Neural cell (in vitro differentiated cells): ENCODE results near the gene DCHS1. TPM values are rescaled to one million over a fixed set of nuclear protein-coding genes. Genes with fewer than 3 reads are reported as not detected.

ENCODE experiments used
- H2AFZ ChIP-seq: fragments of 200-600, 300-800 bp; sonication (generic), shearing (Covaris generic); 2 replicates; pipeline ENCODE4 v1.6.0; 2014; ENCODE audit warnings: low read depth, mild to moderate bottlenecking, antibody characterized with exemption, low read length, moderate library complexity
- H3F3A ChIP-seq: fragments of 200-600 bp; shearing (Covaris generic); 2 replicates; pipeline ENCODE4 v1.6.1; 2016; ENCODE audit warnings: mild to moderate bottlenecking, moderate library complexity, mixed read lengths, antibody characterized with exemption, low read length; ENCODE audit not compliant: insufficient read depth, poor library complexity, severe bottlenecking
- H3K27ac ChIP-seq: fragments of 200-600, 300-800 bp; sonication (generic), shearing (Covaris generic); 2 replicates; pipeline ENCODE4 v1.5.1; 2014; ENCODE audit warnings: mild to moderate bottlenecking, low read length, moderate library complexity
- H3K27me3 ChIP-seq: fragments of 300-800, 200-600 bp; sonication (generic), shearing (Covaris generic); 2 replicates; pipeline ENCODE4 v1.6.0; 2014; ENCODE audit warnings: mild to moderate bottlenecking, low read depth, low read length, moderate library complexity; ENCODE audit not compliant: insufficient read depth
- H3K36me3 ChIP-seq: fragments of 300-800, 200-600 bp; sonication (generic), shearing (Covaris generic); 2 replicates; pipeline ENCODE4 v1.5.1; 2014; ENCODE audit warnings: mild to moderate bottlenecking, antibody characterized with exemption, low read length, moderate library complexity; ENCODE audit not compliant: insufficient read depth
- H3K4me2 ChIP-seq: fragments of 300-800, 200-600 bp; sonication (generic), shearing (Covaris generic); 2 replicates; pipeline ENCODE4 v1.6.0; 2014; ENCODE audit warnings: mild to moderate bottlenecking, low read length
- H3K4me3 ChIP-seq: fragments of 300-800, 200-600 bp; sonication (generic), shearing (Covaris generic); 2 replicates; pipeline ENCODE4 v1.5.1; 2014; ENCODE audit warnings: mild to moderate bottlenecking, low read length, moderate library complexity
- H3K79me2 ChIP-seq: fragments of 200-600 bp; shearing (Covaris generic); replicated peaks from 2 replicates; pipeline ENCODE4 v1.6.0; 2014; ENCODE audit warnings: mild to moderate bottlenecking, low read length, moderate library complexity; ENCODE audit not compliant: insufficient read depth
- H3K9ac ChIP-seq: fragments of 300-800, 200-600 bp; sonication (generic), shearing (Covaris generic); 2 replicates; pipeline ENCODE4 v1.6.1; 2016; ENCODE audit warnings: mild to moderate bottlenecking, low read length, mixed read lengths
- H3K9me2 ChIP-seq: fragments of 200-600 bp; shearing (Covaris generic); 2 replicates; pipeline ENCODE4 v1.6.1; 2016; ENCODE audit warnings: mild to moderate bottlenecking, low read length, mixed read lengths; ENCODE audit not compliant: insufficient read depth
- H3K9me3 ChIP-seq: fragments of 200-600, 300-800 bp; sonication (generic), shearing (Covaris generic); 2 replicates; pipeline ENCODE4 v1.6.1; 2016; ENCODE audit warnings: mild to moderate bottlenecking, mixed run types, low read length, moderate library complexity, mixed read lengths
- H4K20me1 ChIP-seq: fragments of 200-600 bp; shearing (Covaris generic); 2 replicates; pipeline ENCODE4 v1.6.1; 2016; ENCODE audit warnings: mild to moderate bottlenecking, mixed run types; ENCODE audit not compliant: insufficient read depth
- EP300 ChIP-seq: fragments of 450-650 bp; conservative IDR thresholded peaks from 2 replicates; pipeline ENCODE4 v1.6.1; 2014; ENCODE audit warnings: antibody characterized with exemption, mild to moderate bottlenecking, moderate library complexity; ENCODE audit not compliant: poor library complexity, severe bottlenecking
- EZH2 ChIP-seq: fragments of 200-600, 300-800 bp; shearing (Covaris generic), sonication (generic); IDR thresholded peaks from 2 replicates; pipeline ENCODE4 v1.6.1; 2014; ENCODE audit warnings: antibody characterized with exemption, low read length, borderline replicate concordance, mild to moderate bottlenecking; ENCODE audit not compliant: insufficient read depth, poor library complexity, severe bottlenecking
- MXI1 ChIP-seq: fragments of 450-650 bp; conservative IDR thresholded peaks from 2 replicates; pipeline ENCODE4 v1.6.1; 2014; ENCODE audit warnings: antibody characterized with exemption, mild to moderate bottlenecking; ENCODE audit not compliant: poor library complexity, severe bottlenecking
- POLR2AphosphoS5 ChIP-seq: IDR thresholded peaks from 2 replicates; pipeline ENCODE4 v1.6.1; 2012
- RAD21 ChIP-seq: fragments of 450-650 bp; conservative IDR thresholded peaks from 2 replicates; pipeline ENCODE4 v1.6.1; 2014; ENCODE audit warnings: antibody characterized with exemption, mild to moderate bottlenecking, moderate library complexity
- SMC3 ChIP-seq: fragments of 450-650 bp; conservative IDR thresholded peaks from 2 replicates; pipeline ENCODE4 v1.6.1; 2014; ENCODE audit warnings: antibody characterized with exemption, mild to moderate bottlenecking, moderate library complexity; ENCODE audit not compliant: poor library complexity
- TAF1 ChIP-seq: IDR thresholded peaks from 2 replicates; pipeline ENCODE4 v1.6.1; 2012; ENCODE audit warnings: low read depth
- polyA plus RNA-seq: library from polyadenylated mRNA; depleted of rRNA; stranded (reverse); fragments of >200 nt; gene quantifications from 2 replicates; pipeline ENCODE4 v1.2.3, GENCODE V29; 2014
- TF ChIP-seq, protein P1 (sequence below): IDR thresholded peaks from 2 replicates; pipeline ENCODE4 v1.6.1; 2012; ENCODE audit warnings: borderline replicate concordance
- TF ChIP-seq, protein P2 (sequence below): fragments of 450-650 bp; IDR thresholded peaks from 2 replicates; pipeline ENCODE4 v1.5.1; 2014; ENCODE audit warnings: antibody characterized with exemption, mild to moderate bottlenecking, moderate library complexity; ENCODE audit not compliant: poor library complexity, severe bottlenecking

DCHS1 gene
- polyA plus RNA-seq, 1 donor from 2014 or later = 30.1 TPM

DNA sequence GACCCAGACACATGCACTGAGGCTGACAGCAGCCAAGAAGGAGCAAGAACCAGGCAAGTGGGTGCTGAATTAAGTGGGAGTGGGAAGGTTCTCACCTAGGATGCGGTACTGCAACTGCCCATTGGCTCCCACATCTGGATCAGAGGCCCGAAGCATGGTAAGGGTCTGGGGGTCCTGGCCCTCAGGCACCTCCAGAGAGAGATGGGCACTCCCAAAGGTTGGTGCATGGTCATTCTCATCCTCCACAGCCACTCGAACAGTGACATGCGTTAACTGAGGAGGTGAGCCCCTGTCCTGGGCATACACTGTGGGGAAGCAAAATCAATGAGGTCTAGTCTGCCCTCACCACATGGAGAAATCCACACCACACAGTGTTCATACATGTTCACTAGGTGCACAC lies 27.1 kb downstream of the DCHS1 start:
- Histone ChIP-seq H3K79me2 (no peaks in the 10 kb centered on the region), H4K20me1 (no peaks in the 10 kb centered on the region), H3K27me3 (no peaks in the 10 kb centered on the region), H3K36me3 (peaks cover 21% of the 10 kb centered on the region), H3K9ac (no peak overlapping the region), H3K4me2 (no peak overlapping the region), H3K27ac (no peak overlapping the region), H3K4me3 (no peak overlapping the region), H3K9me3 (no peaks in the 10 kb centered on the region), H2AFZ (no peak overlapping the region), H3K9me2 (no peaks in the 10 kb centered on the region), H3F3A (no peaks in the 10 kb centered on the region)
- TF ChIP-seq MXI1 = no peak
- TF ChIP-seq SMC3 = no peak
- TF ChIP-seq EZH2 = no peak
- TF ChIP-seq, protein P1, sequence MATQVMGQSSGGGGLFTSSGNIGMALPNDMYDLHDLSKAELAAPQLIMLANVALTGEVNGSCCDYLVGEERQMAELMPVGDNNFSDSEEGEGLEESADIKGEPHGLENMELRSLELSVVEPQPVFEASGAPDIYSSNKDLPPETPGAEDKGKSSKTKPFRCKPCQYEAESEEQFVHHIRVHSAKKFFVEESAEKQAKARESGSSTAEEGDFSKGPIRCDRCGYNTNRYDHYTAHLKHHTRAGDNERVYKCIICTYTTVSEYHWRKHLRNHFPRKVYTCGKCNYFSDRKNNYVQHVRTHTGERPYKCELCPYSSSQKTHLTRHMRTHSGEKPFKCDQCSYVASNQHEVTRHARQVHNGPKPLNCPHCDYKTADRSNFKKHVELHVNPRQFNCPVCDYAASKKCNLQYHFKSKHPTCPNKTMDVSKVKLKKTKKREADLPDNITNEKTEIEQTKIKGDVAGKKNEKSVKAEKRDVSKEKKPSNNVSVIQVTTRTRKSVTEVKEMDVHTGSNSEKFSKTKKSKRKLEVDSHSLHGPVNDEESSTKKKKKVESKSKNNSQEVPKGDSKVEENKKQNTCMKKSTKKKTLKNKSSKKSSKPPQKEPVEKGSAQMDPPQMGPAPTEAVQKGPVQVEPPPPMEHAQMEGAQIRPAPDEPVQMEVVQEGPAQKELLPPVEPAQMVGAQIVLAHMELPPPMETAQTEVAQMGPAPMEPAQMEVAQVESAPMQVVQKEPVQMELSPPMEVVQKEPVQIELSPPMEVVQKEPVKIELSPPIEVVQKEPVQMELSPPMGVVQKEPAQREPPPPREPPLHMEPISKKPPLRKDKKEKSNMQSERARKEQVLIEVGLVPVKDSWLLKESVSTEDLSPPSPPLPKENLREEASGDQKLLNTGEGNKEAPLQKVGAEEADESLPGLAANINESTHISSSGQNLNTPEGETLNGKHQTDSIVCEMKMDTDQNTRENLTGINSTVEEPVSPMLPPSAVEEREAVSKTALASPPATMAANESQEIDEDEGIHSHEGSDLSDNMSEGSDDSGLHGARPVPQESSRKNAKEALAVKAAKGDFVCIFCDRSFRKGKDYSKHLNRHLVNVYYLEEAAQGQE = no peak
- no peak for TF ChIP-seq RAD21
- no peak for TF ChIP-seq EP300
- TF ChIP-seq POLR2AphosphoS5 = no peak
- TF ChIP-seq, protein P2, sequence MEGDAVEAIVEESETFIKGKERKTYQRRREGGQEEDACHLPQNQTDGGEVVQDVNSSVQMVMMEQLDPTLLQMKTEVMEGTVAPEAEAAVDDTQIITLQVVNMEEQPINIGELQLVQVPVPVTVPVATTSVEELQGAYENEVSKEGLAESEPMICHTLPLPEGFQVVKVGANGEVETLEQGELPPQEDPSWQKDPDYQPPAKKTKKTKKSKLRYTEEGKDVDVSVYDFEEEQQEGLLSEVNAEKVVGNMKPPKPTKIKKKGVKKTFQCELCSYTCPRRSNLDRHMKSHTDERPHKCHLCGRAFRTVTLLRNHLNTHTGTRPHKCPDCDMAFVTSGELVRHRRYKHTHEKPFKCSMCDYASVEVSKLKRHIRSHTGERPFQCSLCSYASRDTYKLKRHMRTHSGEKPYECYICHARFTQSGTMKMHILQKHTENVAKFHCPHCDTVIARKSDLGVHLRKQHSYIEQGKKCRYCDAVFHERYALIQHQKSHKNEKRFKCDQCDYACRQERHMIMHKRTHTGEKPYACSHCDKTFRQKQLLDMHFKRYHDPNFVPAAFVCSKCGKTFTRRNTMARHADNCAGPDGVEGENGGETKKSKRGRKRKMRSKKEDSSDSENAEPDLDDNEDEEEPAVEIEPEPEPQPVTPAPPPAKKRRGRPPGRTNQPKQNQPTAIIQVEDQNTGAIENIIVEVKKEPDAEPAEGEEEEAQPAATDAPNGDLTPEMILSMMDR = no peak
- TF ChIP-seq TAF1 = no peak

DNA sequence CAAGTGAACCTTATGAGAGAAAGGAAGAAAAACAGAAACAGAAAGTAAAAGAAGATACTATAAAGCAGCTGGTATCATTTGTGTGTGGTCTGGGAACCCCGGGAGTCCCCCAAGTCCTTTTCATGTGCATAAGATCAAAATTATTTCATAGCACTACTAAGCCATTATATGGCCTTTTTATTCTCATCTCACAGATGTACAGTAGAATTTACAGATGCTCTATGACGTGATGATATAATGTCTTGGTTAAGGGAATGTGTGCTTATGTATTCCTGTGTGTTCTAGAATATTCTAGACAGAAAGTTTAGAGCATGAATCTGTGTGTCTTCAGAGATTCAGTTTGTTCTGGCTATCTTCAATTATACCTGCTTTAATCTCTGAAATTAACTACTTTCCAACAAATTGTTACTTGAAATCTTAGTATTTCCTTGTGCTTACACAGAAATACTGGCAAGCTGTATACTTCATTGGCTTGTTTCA lies 27.8 kb downstream of the DCHS1 start:
- TF ChIP-seq SMC3 (no peak), TAF1 (no peak), RAD21 (no peak), EZH2 (no peak), MXI1 (no peak), EP300 (no peak), POLR2AphosphoS5 (no peak)
- TF ChIP-seq, protein P2 = no peak
- TF ChIP-seq, protein P1 = no peak
- Histone ChIP-seq H3K27ac (no peak overlapping the region), H2AFZ (no peak overlapping the region), H3K36me3 (peaks cover 21% of the 10 kb centered on the region), H4K20me1 (no peaks in the 10 kb centered on the region), H3K4me2 (no peak overlapping the region), H3K27me3 (no peaks in the 10 kb centered on the region), H3F3A (no peaks in the 10 kb centered on the region), H3K9me3 (no peaks in the 10 kb centered on the region), H3K9ac (no peak overlapping the region), H3K9me2 (no peaks in the 10 kb centered on the region), H3K79me2 (no peaks in the 10 kb centered on the region), H3K4me3 (no peak overlapping the region)
